ENCODE measurements around the gene DAGLA. TPM values are rescaled to one million over a fixed set of nuclear protein-coding genes. Genes with fewer than 3 reads are reported as not detected.

DAGLA gene
- total RNA-seq, 1 experiment from 2014 or later: 4.5 TPM

- no CpG with 5 or more reads among the region's 20 CpGs for WGBS (ENCODE audit: extremely low coverage, insufficient read length, low lambda C conversion rate)
These were observed 64.0 kb downstream of the DAGLA start for GRCh38 chr11:61744181-61744580.

More at GRCh38 chr11:61744181-61744580, 64.0 kb downstream of the DAGLA start:
- no peak overlapping the region for H3K27ac ChIP-seq (ENCODE audit: insufficient read length, low read depth, low read length)
- TF ChIP-seq CTCF (conservative IDR thresholded peaks at IDR 0.05): no peak
- no peaks in the 10 kb centered on the region for H3K23me2 ChIP-seq (ENCODE audit: insufficient read length, low read depth, low read length, poor library complexity, severe bottlenecking)
- no peaks in the 10 kb centered on the region for H3K27me3 ChIP-seq (ENCODE audit: insufficient read depth, low read length)
- no peak overlapping the region for H2AFZ ChIP-seq (ENCODE audit: low read length)
- no peak overlapping the region for H2BK120ac ChIP-seq (ENCODE audit: low read depth, low read length, poor library complexity, severe bottlenecking)
- no peak overlapping the region for H4K5ac ChIP-seq (ENCODE audit: insufficient read length, low read depth, low read length)
- Mint-ChIP-seq H3K4me3 (no peak overlapping the region), H3K4me1 (peaks cover 14 to 26% of the 10 kb centered on the region in 2 experiments), H3K27me3 (ENCODE audit: low read depth) (peaks cover under 1% of the 10 kb centered on the region; the same call in 1 of the 2 replicates), H3K36me3 (ENCODE audit: insufficient read depth in 1 of 3, low read depth in 3 of 3) (peaks cover 8 to 21% (median 8%) of the 10 kb centered on the region in 3 experiments; a peak in 5 of 7 replicates), H3K9me3 (no peaks in the 10 kb centered on the region; a peak in 2 of 5 replicates), H3K27ac (no peak overlapping the region; a peak in 1 of 7 replicates)
- no peak overlapping the region for H3T11ph ChIP-seq (ENCODE audit: low read length)
- no peak overlapping the region for H4K8ac ChIP-seq (replicated peaks; ENCODE audit: insufficient read length, low read depth, low read length)
- H3K23ac ChIP-seq (ENCODE audit: insufficient read length, low read depth, low read length): no peak overlapping the region
- H2BK20ac ChIP-seq (ENCODE audit: low read depth, low read length, poor library complexity, severe bottlenecking): no peak overlapping the region
- no peaks in the 10 kb centered on the region for H3K79me2 ChIP-seq (ENCODE audit: insufficient read depth, low read length)
- no peak overlapping the region for H3K4me2 ChIP-seq (ENCODE audit: insufficient read depth, insufficient read length, low read length)
- no peak overlapping the region for H3K14ac ChIP-seq (ENCODE audit: insufficient read depth, low read length)
- H2BK12ac ChIP-seq (ENCODE audit: insufficient read length, low read depth, low read length): no peak overlapping the region
- H2AK5ac ChIP-seq (ENCODE audit: insufficient read length, low read length): no peak overlapping the region
- no peak overlapping the region for H3K56ac ChIP-seq (ENCODE audit: insufficient read length, low read depth, low read length)
- H3K9me3 ChIP-seq (ENCODE audit: control insufficient read depth, low read depth, low read length): no peaks in the 10 kb centered on the region
- no peak overlapping the region for H2BK15ac ChIP-seq (ENCODE audit: low read depth, low read length)
- H4K20me1 ChIP-seq (ENCODE audit: control insufficient read depth, insufficient read depth, insufficient read length): no peaks in the 10 kb centered on the region
- no peaks in the 10 kb centered on the region for H3K79me1 ChIP-seq (ENCODE audit: insufficient read depth, low read depth, low read length, poor library complexity, severe bottlenecking)
- no peak overlapping the region for H3K9ac ChIP-seq (ENCODE audit: extremely low read depth, insufficient read length, low read length)
- H3K18ac ChIP-seq (ENCODE audit: insufficient read length, low read depth, low read length): no peak overlapping the region
- no peak for DNase-seq
- H3K4ac ChIP-seq (ENCODE audit: low read depth, low read length): no peak overlapping the region
- no peak overlapping the region for H4K91ac ChIP-seq (ENCODE audit: insufficient read length, low read depth, low read length)
- H2BK5ac ChIP-seq (ENCODE audit: insufficient read length, low read length): no peak overlapping the region
- no peaks in the 10 kb centered on the region for H3K4me1 ChIP-seq (ENCODE audit: insufficient read depth, low read length)

All from H9 (cell line).